ENCODE data around the gene FILIP1. TPM values are rescaled to one million over a fixed set of nuclear protein-coding genes. Genes with fewer than 3 reads are reported as not detected.
"Not testable (repeated sequence)": the region's sequence is repeated elsewhere in the genome, so short reads cannot be mapped to it uniquely, and the experiment has no call there.

Gene FILIP1
- total RNA-seq, 1 donor from 2014 or later: 22.9 TPM

GRCh38 chr6:75422024-75422639 is 71.5 kb downstream of the FILIP1 start:
- no peak for DNase-seq (ENCODE audit: low spot score)

GRCh38 chr6:75421316-75422023 is 72.1 kb downstream of the FILIP1 start:
- no peak for DNase-seq (ENCODE audit: low spot score)

- no peak for DNase-seq (ENCODE audit: low spot score)
Measured at GRCh38 chr6:75419980-75420379, 73.6 kb downstream of the FILIP1 start.

GRCh38 chr6:75419416-75419815 is 74.2 kb downstream of the FILIP1 start:
- no peak for DNase-seq (ENCODE audit: low spot score)

GRCh38 chr6:75418233-75418632 is 75.4 kb downstream of the FILIP1 start:
- no peak for DNase-seq (ENCODE audit: low spot score)

- no peak for DNase-seq (ENCODE audit: low spot score)
Measured at GRCh38 chr6:75416443-75416842, 77.2 kb downstream of the FILIP1 start.

GRCh38 chr6:75415804-75416203 is 77.8 kb downstream of the FILIP1 start:
- DNase-seq (ENCODE audit: low spot score): no peak

GRCh38 chr6:75414445-75415021 is 79.1 kb downstream of the FILIP1 start:
- DNase-seq (ENCODE audit: low spot score): no peak

- DNase-seq (ENCODE audit: low spot score): no peak
Measured at GRCh38 chr6:75412969-75413662, 80.5 kb downstream of the FILIP1 start.

- not testable (repeated sequence) for DNase-seq (ENCODE audit: low spot score)
Measured at GRCh38 chr6:75410564-75410963, 83.0 kb downstream of the FILIP1 start.

GRCh38 chr6:75409928-75410327 is 83.7 kb downstream of the FILIP1 start:
- no peak for DNase-seq (ENCODE audit: low spot score)

GRCh38 chr6:75409286-75409685 is 84.3 kb downstream of the FILIP1 start:
- no peak for DNase-seq (ENCODE audit: low spot score)

- DNase-seq (ENCODE audit: low spot score): no peak
Measured at GRCh38 chr6:75403563-75404080, 90.0 kb downstream of the FILIP1 start.

GRCh38 chr6:75402296-75402695 is 91.3 kb downstream of the FILIP1 start:
- no peak for DNase-seq (ENCODE audit: low spot score)

GRCh38 chr6:75397656-75398465 is 95.7 kb downstream of the FILIP1 start:
- DNase-seq (ENCODE audit: low spot score): no peak

- DNase-seq (ENCODE audit: low spot score): no peak
Measured at GRCh38 chr6:75397171-75397570, 96.4 kb downstream of the FILIP1 start.

- no peak for DNase-seq (ENCODE audit: low spot score)
Measured at GRCh38 chr6:75396005-75396800, 97.4 kb downstream of the FILIP1 start.

GRCh38 chr6:75393806-75394205 is 99.8 kb downstream of the FILIP1 start:
- DNase-seq (ENCODE audit: low spot score): no peak

- no peak for DNase-seq (ENCODE audit: low spot score)
Measured at GRCh38 chr6:75391276-75391675, 102.3 kb downstream of the FILIP1 start.

GRCh38 chr6:75386050-75386770 is 107.4 kb downstream of the FILIP1 start:
- no peak for DNase-seq (ENCODE audit: low spot score)
